Spleen (tissue), 7 donors: Measurements from ENCODE around the gene FAM168B.

Experiments
- CTCF ChIP-seq, 11 experiments: fragments of 200-600 bp in 7 of 11; fragments of 450-650 bp in 4 of 11; sonication (generic) in 4 of 11; IDR thresholded peaks in 8 of 11; conservative IDR thresholded peaks in 3 of 11; 1 replicate in 7 of 11; 2 replicates in 4 of 11; pipeline versions ENCODE4 v1.4.0 to v1.8.0; 2016 to 2021; ENCODE audit warnings: antibody characterized with exemption in 11 of 11, inconsistent platforms in 4 of 11, mild to moderate bottlenecking in 1 of 11
- POLR2A ChIP-seq, 3 donors: fragments of 450-650 bp; IDR thresholded peaks; one replicate each; pipeline ENCODE4 v1.5.1; 2017; ENCODE audit warnings: antibody characterized with exemption in 3 of 3, mild to moderate bottlenecking in 1 of 3
- donor health status: DM: no; HTN: no; CAD: no; lungs with moderate emphysema.
- donor health status: DM: no; HTN: no; CAD: no.
- donor health status: DM: no; HTN: no; CAD: no.

- no peak for TF ChIP-seq CTCF (IDR thresholded peaks at IDR 0.05 in 8 of 11, conservative IDR thresholded peaks at IDR 0.05 in 3 of 11)
- no peak for TF ChIP-seq POLR2A (IDR thresholded peaks at IDR 0.05)
Measured at GRCh38 chr2:131140581-131140980, 47.3 kb upstream of the FAM168B start.
